HG03521 (cell line): Measurements from ENCODE around the gene APOO.
"Not testable (repeated sequence)": the region's sequence is repeated elsewhere in the genome, so short reads cannot be mapped to it uniquely, and the experiment has no call there.

ENCODE experiments used
- ATAC-seq: cut with Tn5 transposase; IDR thresholded peaks from one replicate; pipeline ENCODE4 v1.9.1; 2021; ENCODE audit warnings: mild to moderate bottlenecking, moderate library complexity; ENCODE audit not compliant: unreplicated experiment

The APOO gene

DNA sequence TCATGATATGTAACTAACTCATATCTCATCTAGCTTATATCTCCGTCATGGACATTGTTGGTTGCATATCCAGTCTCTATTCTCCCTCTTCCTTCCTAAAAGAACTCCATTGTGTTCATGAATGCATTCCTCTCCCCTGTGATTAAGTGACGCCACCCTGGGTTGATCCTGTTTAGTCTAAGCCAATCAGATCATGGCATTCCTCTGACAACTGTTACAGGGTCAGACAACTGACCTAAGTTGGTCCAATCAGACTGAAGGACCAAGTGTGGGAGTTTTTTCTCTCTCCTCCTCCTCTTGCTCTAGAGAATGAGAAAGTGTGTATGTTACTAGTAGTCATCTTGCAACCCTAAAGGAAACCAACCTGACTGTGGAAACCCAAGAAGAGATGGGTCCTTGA is 3.6 kb downstream of the APOO start:
- ATAC-seq: no peak

DNA sequence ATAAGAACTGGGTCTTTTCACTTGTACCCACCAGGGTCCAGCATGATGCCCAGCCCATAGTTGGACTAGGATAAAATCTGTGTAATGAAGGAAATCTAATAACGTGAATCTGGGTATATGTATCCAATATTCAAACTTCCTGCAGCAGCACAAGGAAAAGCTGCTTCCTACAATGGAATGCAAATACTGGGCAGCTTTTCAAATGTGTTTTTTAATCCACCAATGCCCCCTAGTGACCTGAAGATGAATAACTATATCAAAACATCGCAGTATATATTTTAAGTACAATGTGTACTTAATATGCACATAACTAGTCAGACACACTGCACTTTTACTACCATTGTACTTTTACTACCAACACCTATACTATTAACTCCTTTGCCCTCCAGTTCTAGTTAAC is 5.3 kb downstream of the APOO start:
- ATAC-seq: no peak

DNA sequence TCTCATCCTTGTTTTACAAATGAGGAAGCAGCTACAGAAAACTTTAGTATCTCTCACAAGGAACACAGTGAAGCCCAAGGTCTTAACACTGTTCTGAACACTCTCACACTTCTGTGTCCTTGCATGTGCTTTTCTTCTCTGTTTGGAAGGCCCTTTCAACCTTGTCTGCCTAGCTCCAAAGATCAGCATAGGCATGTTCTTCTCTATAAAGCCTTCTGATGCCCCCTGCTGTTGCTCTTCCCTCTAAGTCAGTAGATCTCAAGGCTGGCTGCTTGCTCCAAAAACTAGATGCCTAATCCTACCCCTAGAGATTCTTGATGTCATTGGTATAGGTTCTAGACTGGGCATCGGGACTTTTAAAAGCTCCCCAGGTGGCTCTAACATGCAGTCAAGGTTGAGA is 5.9 kb downstream of the APOO start:
- peak; percentile 72 for ATAC-seq

DNA sequence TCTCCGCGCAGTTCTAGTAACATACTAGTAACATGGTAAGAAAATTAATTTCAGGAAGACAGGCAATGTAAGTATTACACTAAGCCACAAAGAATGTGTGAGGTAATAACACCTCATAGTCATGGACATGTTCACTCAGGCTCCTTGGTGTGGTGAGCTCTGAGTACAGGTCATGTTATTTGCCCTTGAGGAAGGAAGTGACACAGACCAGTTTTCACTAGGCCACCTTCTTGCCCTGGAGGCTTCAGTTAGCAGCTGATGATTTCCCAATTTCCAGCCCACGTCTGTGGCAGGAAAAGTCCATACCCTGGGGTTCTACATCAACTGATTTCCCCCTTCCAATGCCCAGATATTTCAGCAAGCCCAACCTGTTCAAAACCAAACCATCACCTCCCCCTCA is 6.7 kb downstream of the APOO start:
- ATAC-seq: no peak

DNA sequence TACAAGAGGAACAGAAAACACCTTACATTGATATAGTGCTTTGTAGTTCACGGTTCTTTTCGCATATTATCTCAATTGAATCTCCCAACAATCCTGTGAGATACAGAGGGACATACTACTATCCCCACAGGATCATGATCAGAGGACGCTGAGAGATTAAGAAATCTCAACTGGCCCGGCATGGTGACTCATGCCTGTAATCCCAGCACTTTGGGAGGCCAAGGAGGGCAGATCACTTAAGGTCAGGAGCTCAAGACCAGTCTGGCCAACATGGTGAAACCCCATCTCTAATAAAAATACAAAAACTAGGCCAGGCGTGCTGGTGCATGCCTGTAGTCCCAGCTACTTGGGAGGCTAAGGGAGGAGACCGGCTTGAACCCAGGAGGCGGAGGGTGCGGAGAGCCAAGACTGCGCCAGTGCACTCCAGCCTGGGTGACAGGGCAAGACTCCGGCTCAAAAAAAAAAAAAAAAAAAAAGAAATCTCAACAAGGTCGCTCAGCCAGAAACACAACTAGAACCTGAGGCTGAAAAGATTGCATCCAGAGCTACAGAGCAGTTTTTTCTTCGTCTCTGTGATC is 7.4 kb downstream of the APOO start:
- no peak for ATAC-seq

DNA sequence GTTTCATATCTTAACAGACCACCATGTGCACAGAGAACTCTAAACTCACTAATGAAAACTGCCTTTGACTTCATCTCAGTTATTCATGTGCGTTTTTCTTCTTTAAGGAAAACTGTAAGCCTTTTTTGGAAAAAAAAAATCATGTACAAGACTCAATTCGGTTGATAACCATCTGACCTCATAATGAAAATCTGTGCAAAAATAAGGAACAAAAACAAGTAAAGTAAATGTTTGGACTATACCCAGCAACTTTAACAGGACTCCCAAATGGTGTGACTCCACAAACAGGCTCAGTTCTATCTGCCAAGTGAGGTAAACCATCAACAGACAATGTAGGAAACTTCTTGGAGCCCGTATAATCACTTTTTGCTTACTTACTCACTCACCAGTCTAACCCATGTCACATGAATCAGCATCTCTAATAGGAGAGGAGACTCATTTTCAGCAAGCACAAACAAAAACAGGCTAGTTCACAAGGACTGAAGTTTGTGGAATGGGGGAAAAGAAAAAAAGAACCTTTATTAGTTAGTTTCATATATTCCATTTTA is 9.3 kb downstream of the APOO start:
- ATAC-seq: no peak

DNA sequence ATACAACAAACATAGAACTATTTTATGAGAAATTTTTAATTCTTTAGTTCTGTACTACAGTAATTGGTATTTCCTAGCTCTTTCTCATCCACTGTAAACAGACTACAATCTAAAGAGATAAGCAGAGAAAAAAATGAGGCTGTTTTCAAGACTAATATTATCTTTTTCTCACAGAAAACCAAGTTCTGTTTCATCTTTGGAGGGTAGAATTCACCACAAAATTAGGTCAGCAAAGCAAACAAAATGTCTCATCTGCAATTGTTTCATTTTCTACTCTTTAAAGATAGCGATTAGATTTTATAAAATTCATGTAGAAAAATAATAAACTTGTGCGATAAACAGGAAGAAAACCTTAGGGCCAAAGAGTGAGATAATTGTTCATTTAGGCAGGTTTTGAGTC is 10.8 kb downstream of the APOO start:
- ATAC-seq: no peak

DNA sequence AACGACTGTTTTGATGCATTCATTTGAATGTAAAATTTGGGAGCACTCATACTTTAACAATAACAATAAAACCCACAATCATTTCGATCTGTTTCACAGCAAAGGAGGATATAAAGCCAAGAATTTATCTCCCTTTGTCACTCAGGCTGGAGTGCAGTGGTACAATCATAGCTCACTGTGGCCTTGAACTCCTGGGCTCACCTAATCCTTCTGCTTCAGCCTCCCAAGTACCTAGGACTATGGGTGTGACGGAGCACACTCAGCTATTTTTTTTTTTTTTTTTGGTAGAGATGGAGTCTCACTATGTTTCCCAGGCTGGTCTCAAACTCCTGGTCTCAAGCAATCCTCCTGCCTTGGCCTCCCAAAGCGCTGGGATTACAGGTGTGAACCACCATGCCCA is 11.2 kb downstream of the APOO start:
- not testable (repeated sequence) for ATAC-seq

DNA sequence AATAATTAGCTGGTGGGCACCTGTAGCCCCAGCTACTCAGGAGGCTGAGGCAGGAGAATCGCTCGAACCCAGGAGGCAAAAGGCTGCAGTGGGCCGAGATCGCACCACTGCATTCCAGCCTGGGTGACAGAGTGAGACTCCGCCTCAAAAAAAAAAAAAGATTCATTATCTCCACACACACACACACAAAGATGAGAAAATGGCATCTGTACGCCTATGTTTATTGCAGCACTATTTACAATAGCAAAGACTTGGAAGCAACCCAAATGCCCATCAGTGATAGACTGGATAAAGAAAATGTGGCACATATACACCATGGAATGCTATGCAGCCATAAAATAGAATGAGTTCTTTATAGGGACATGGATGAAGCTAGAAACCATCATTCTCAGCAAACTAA is 12.7 kb downstream of the APOO start:
- ATAC-seq: not testable (repeated sequence)

DNA sequence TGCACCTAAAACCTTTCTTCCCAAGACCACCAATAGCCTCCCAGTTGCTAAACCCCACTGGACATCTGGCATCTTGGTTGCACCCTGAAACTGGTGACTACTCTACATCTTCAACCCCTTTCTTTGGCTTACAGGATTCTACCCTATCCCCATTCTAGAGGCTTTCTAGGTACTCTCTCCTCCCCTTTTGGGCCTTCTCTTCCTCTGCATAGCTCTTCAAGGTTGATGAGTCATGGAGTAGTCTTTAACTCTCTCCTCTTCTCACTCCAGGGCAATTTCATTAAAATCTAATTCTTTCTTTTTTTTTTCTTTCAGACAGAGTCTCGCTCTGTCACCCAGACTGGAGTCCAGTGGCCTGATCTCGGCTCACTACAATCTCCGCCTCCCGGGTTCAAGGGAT is 16.8 kb downstream of the APOO start:
- no peak for ATAC-seq

DNA sequence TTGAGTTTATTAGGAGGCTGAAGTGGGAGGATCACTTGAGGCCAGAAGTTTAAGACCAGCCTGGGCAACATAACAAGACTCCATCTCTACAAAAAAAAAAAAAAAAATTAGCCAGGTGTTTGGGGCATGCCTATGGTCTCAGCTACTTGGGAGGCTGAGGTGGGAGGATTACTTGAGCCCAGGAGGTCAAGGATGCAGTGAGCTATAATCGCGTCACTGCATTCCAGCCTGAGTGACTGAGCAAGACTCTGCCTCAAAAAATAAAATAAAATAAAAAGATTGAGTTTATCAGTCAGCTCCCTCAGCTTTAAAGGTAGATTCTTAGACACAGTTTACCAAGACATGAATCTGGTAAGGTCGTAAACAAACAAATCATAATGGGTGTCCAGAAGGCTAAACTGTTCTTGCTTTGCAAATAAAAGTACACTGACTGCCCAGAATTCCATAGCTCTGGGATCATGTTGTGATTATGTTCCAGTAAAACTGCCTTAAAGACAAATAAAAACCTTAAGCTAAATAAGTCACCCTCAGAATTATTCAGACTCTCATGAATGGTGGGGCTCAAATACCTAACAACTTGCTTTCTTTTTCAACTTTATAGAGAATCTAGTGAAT is 18.7 kb downstream of the APOO start:
- no peak for ATAC-seq

DNA sequence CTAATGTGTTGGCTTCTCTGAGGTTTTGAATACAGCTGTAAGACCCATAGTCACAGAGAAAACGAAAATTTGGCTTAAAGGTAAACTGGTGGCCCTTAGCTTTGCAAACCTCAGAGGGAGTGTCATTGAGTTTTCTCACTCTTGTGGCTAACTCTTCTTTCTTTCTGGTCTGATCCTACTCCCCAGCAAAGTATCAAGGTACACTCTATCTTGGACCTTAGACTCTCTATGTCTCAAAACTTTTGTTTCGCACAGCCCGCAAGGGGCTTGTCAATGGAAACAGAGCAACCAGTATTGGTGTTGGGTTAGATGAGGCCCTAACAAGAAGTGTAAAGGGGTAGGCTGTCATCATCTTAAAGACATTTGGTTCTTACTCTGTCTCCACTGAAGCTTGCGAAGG is 19.8 kb downstream of the APOO start:
- no peak for ATAC-seq

DNA sequence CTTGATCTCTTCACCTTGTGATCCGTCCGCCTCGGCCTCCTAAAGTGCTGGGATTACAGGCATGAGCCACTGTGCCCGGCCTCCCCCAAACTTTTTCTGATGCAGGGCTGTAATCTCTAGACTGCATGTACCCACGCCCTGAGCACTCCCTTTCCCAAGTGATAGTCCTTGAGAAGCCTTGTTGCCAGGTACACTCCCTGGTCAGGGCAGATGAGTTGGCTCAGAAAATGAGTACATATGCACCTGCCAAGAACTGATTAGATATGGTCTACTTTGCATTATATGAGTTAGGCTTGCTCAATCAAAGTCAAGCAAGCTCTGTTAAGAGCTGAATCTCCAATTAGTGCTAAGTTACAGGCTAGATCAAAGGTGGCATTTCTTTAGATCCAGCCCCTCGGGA is 20.3 kb downstream of the APOO start:
- ATAC-seq: no peak

DNA sequence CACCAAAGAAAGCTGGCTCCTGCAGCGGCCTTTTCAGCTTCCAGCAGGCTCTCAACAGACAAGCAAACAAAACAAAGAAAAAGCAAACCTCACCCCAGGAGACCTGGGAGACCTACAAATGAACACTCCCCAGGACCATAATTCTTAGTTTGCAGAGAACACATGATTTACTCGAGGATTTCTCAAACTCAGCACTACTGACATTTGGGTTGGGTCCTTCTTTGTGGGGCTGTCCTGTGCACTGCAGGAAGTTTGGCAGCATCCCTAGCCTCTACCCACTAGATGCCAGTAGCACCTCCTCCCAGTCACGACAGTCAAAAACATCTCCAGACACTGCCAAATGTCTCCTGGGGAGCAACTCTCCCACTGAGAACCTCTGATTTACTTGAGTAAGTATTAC is 21.9 kb downstream of the APOO start:
- ATAC-seq: no peak

DNA sequence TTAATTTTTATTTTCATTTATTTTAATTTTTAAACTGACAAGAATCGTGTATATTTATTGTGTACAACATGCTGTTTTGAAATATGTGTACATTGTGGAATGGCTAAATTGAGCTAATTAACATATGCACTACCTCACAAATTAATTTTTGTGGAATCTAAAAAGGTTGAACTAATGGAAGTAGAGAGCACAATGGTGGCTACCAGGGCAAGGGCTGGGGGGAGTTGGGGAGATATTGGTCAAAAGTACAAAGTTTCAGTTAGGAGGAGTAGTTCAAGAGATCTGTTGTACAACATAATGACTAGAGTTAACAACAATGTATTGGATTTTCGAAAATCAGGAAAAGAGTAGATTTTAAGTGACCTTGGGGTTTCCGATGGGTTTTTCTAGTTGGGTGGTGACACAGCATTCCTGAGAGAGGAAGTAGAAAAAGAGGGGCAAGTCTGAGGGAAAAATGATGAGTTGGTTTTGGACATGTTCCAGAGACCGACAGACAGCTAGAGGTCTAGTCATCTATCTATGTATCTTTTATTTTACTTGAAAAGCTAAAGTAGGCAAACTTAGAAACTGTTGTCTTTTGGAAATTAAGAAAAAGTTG is 23.2 kb downstream of the APOO start:
- ATAC-seq: no peak

DNA sequence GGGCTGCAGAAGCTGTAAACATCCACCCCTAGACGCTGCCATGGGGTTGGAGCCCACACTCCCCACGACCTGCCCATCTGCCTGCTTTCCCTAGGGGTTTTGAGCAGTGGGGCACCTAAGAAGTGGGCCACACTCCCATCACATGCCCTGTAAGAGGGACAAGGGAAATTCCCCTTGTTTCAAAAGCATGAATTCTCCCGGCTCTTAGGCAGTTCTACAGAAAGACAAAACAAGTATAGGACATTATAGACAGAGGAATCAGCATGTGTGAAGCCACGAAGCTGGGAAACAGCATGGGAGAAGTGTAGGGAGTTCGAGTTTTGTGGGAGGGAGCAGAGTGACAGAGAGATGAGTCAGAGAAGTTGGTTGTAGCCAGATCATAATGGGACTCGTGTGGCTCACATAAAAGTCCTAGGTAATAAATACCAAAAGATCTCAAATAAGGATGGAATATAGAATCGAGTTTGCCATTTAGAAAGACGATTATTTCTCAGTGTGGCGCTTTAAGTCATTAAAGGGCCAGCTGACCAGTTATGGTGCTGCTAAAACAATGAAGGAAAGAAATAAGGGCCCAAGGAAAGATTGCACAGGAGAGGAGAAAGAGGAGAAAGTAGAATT is 23.9 kb downstream of the APOO start:
- ATAC-seq: no peak

DNA sequence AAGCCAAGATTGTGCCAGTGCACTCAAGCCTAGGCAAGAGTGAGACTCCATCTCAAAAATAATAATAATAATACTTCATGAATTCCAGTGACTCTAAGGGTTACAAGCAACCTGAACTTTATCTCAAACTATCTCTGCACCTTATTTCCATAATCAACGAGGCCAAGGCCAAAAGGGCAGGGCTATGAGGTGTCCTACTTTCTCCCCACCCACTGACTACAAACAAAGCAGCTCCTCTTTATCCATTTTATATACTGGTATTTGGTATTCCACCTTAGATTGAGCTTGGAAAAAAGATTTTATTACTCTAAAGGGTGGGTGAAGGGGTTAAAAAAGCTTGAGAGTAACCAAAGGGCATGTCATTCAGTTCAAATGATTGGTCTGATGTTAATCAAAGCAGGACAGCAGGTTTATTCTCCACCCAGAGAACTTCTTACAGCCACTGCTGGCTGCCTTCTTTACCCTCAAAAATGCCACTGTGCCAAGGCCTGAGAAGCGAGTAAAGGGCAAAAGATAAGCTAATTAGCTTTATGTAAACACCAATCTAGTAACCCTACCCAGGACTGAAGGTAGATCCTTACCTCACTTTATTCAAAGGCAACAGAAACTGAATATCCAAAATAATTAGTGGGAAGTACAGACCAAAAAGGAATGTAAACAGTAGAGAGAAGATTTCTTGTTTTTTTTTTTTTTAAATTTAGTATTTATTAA is 28.2 kb downstream of the APOO start:
- ATAC-seq: no peak

DNA sequence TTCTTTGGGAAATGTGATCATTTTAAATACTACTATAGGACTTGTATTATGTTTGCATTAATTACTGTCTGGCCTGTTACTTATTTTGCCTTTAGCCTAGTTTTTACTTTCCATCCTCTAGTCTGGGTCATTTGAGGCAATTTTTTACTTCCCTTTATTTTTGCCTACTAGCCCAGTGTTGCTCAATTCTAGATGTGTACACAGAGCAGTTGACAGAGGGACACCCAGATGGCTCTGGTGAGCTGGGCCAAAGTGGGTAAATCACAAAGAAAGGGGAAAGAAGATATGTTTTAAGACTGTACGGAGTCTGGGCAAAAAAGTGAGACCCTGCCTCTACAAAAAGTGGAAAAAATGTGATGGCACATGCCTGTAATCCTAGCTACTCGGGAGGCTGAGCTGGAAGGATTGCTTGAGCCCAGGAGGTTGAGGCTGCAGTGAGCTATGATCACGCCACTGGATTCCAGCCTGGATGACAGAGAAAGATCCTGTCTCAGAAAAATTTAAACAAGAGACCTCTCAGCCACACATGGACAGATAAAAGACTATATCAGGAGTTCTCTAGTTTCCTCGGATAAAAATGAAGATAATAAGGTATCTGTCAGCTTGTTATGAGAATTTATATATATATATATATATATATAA is 35.7 kb downstream of the APOO start:
- no peak for ATAC-seq

DNA sequence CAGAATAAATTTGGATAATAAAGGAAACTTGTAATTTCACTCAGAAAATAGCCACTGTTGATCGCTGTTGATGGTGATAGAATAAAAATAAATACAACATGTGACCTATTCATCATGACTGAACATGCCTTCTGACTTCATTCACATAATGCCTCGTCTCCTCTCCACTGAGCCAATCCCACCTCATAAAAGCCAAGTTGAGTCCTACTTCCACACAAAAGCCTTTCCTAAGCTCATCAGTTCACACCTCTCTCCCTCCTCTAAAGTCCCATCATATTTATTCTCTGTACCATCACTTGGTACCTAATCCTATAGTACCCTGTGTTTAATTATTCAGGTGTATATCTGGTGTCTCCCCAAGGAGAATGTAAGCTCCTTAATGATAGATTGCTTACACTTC is 37.7 kb downstream of the APOO start:
- ATAC-seq: no peak

DNA sequence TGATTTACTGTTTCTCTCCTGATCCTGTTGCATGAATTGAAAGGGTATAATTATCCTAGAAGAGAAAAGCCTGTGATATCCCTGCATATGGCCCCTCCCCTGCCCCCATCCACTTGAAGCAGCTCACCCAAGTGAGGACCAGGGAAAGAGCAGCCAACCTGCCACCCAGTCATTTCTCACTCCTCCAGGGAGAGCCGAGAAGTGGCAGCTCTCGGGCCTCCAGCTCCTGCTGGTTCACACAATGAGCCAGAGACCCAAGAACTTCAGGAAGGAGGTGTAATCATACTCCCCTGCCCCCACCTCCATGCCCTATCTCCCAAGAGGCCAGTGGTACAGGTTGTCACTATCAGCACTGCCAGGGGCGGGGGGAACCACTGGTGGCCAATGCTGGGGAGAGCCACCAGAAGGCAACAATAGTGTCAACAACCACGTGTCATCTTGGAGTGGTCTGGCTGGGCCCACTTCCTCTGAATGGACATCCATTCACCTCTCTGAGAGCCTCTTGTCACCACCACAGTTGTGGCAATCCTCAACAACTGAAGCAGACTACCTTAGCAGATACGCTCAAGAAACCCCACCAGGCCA is 42.9 kb downstream of the APOO start:
- no peak for ATAC-seq

DNA sequence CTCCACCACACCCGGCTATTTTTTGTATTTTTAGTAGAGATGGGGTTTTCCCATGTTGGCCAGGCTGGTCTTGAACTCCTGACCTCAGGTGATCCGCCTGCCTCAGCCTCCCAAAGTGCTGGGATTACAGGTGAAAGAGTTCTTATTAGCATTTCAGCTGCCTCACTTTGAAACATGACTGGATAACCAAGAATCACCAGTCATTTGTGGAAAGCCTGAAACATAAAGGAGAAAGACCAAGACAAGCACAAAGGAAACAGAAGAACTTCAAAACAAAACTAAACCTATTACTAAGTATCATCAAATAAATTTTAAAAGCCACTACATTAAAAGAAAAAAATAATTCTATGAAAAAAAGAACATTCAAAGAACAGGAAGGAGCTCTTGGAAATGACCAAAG is 45.8 kb downstream of the APOO start:
- ATAC-seq: not testable (repeated sequence)
